Ishikawa (cell line): Measurements from ENCODE around the gene ICOS.

Source experiments
- CEBPB ChIP-seq: IDR thresholded peaks from 2 replicates; pipeline ENCODE4 v1.6.1; 2012
- CREB1 ChIP-seq: IDR thresholded peaks from 2 replicates; pipeline ENCODE4 v1.6.1; 2012; ENCODE audit warnings: low read depth
- EGR1 ChIP-seq: IDR thresholded peaks from 2 replicates; pipeline ENCODE4 v1.6.1; 2012
- EP300 ChIP-seq: IDR thresholded peaks from 2 replicates; pipeline ENCODE4 v1.6.1; 2012; ENCODE audit warnings: borderline replicate concordance
- FOXM1 ChIP-seq: IDR thresholded peaks from 2 replicates; pipeline ENCODE4 v1.6.1; 2012; ENCODE audit warnings: low read depth, borderline replicate concordance
- MAX ChIP-seq: IDR thresholded peaks from 2 replicates; pipeline ENCODE4 v1.6.1; 2012
- NFIC ChIP-seq: IDR thresholded peaks from 2 replicates; pipeline ENCODE4 v1.6.1; 2012
- RAD21 ChIP-seq: IDR thresholded peaks from 2 replicates; pipeline ENCODE4 v1.6.1; 2012; ENCODE audit warnings: low read depth
- REST ChIP-seq: IDR thresholded peaks from 2 replicates; pipeline ENCODE4 v1.6.1; 2012; ENCODE audit warnings: low read depth, mild to moderate bottlenecking
- TAF1 ChIP-seq: IDR thresholded peaks from 2 replicates; pipeline ENCODE4 v1.6.1; 2012; ENCODE audit warnings: low read depth, mild to moderate bottlenecking
- TCF12 ChIP-seq: IDR thresholded peaks from 2 replicates; pipeline ENCODE4 v1.6.1; 2012; ENCODE audit warnings: low read depth
- TEAD4 ChIP-seq: IDR thresholded peaks from 2 replicates; pipeline ENCODE4 v1.6.1; 2012
- USF1 ChIP-seq: IDR thresholded peaks from 2 replicates; pipeline ENCODE4 v1.6.1; 2012
- YY1 ChIP-seq: IDR thresholded peaks from 2 replicates; pipeline ENCODE4 v1.6.1; 2012; ENCODE audit warnings: low read depth
- ZBTB7A ChIP-seq: IDR thresholded peaks from 2 replicates; pipeline ENCODE4 v1.6.1; 2012; ENCODE audit warnings: low read depth

ICOS gene

GRCh38 chr2:203972066-203972465, 35.5 kb downstream of the ICOS start:
- TF ChIP-seq RAD21 (no peak), TEAD4 (no peak), NFIC (no peak), CEBPB (no peak), USF1 (no peak), CREB1 (no peak), YY1 (no peak), EGR1 (no peak), EP300 (no peak), TCF12 (no peak), MAX (no peak), FOXM1 (no peak), TAF1 (no peak)

GRCh38 chr2:203973000-203973399, 36.4 kb downstream of the ICOS start:
- no peak for TF ChIP-seq MAX
- no peak for TF ChIP-seq EP300
- no peak for TF ChIP-seq USF1

- TF ChIP-seq TCF12, result no peak
- no peak for TF ChIP-seq TAF1
Observed at GRCh38 chr2:203973676-203974075, 37.1 kb downstream of the ICOS start.

GRCh38 chr2:203975912-203976311, 39.3 kb downstream of the ICOS start:
- TF ChIP-seq FOXM1 (no peak), TAF1 (no peak), YY1 (no peak), TEAD4 (no peak), NFIC (no peak), RAD21 (no peak), MAX (no peak), CEBPB (no peak), EP300 (no peak), ZBTB7A (no peak), EGR1 (no peak), REST (no peak), CREB1 (no peak), USF1 (no peak), TCF12 (no peak)

- TF ChIP-seq ZBTB7A, result no peak
- no peak for TF ChIP-seq TAF1
- no peak for TF ChIP-seq CREB1
- TF ChIP-seq REST, result no peak
- TF ChIP-seq TEAD4, result no peak
- TF ChIP-seq RAD21, result no peak
- no peak for TF ChIP-seq TCF12
- no peak for TF ChIP-seq NFIC
- no peak for TF ChIP-seq MAX
- TF ChIP-seq FOXM1, result no peak
- no peak for TF ChIP-seq EGR1
- no peak for TF ChIP-seq CEBPB
Observed at GRCh38 chr2:203982276-203982675, 45.7 kb downstream of the ICOS start.
